ENCODE data around the gene KLHL18. TPM values are rescaled to one million over a fixed set of nuclear protein-coding genes. Genes with fewer than 3 reads are reported as not detected.

Gene KLHL18
- total and polyA plus RNA-seq, 2 of the 4 experiments (the other 2 are of a cell fraction): 29.1 to 76.2 TPM

DNA sequence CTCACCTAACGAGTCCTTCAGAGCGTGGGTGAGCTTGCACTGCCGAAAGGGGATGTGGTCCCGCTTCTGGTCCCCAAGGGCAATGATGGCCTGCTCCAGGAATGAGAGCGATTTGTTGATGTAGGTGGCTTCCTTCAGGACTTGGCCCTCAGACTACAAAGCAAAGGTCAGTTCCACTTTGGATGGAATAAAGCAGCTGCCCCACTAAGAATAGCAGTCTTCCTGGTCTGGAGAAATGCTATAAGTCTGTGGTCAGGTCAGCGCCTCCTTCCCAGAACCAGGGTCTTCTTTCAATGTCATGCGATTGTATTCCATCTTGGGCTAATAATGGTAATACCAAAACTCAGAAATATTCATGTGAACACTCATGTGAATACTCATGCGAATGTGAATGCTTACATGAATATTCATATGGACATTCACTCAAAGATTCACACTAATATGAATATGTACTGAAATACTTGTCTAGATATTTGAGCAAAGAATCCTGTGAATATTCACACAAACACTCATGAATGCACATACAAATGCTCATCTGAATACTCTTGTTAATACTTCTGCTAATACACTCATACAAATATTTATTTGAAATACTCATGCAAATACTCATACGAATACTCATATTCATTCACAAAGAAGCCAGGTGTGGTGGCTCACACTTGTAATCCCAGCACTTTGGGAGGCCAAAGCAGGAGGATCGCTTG is 16.9 kb upstream of the KLHL18 start:
- in situ Hi-C loops (cut with MboI; ENCODE audit: low sequenced_read_pairs) (no loop called here), intact Hi-C loops (cut with micrococcal nuclease) (no loop called here)
- no TSS peak for BruUV-seq (replicated peaks)

More for the DNA sequence above, 16.9 kb upstream of the KLHL18 start:
- H3K27me3 ChIP-seq (ENCODE audit: control insufficient read depth, insufficient read depth, low read length): peaks cover 8% of the 10 kb centered on the region
- H3K79me1 ChIP-seq (ENCODE audit: low read depth in 1 of 2, low read length in 2 of 2): no peaks in the 10 kb centered on the region
- H4K8ac ChIP-seq (ENCODE audit: low read depth in 2 of 2, low read length in 2 of 2): no peak overlapping the region
- no peaks in the 10 kb centered on the region for H4K20me1 ChIP-seq (ENCODE audit: insufficient read depth, low read length)
- WGBS, 2 experiments (ENCODE audit: extremely low coverage in 2 of 2, insufficient read length in 1 of 2): 100% methylated on average over 2 of the region's 10 CpGs; no CpG with 5 or more reads in 1 of the 2 experiments
- 0 out of 2 replicates have a peak overlapping the region, but pooled peaks have one; percentile 6 for H2BK120ac ChIP-seq (ENCODE audit: low read depth, low read length)
- H3K4ac ChIP-seq (ENCODE audit: low read depth, low read length): no peak overlapping the region; the same call in 1 of the 2 replicates
- H3K56ac ChIP-seq (ENCODE audit: extremely low read depth, insufficient read depth, low read length): no peak overlapping the region
- no peak overlapping the region for H2BK15ac ChIP-seq (ENCODE audit: low read depth, low read length)
- H3K23ac ChIP-seq (ENCODE audit: low read depth, low read length): no peak overlapping the region
- H3K9ac ChIP-seq (ENCODE audit: low read depth, low read length): no peak overlapping the region
- H3K14ac ChIP-seq (replicated peaks; ENCODE audit: low read depth, low read length): no peak overlapping the region
- peak overlapping the region; percentile 27 for H2AFZ ChIP-seq (replicated peaks; ENCODE audit: low read length, poor library complexity)
- no peaks in the 10 kb centered on the region for H3K36me3 ChIP-seq (ENCODE audit: control insufficient read depth, insufficient read depth, low read length)
- no peak overlapping the region for H2AK9ac ChIP-seq (replicated peaks; ENCODE audit: low read depth, low read length, poor library complexity)
- no peak overlapping the region for H2BK5ac ChIP-seq (ENCODE audit: low read depth, low read length, poor library complexity, severe bottlenecking)
- no peaks in the 10 kb centered on the region for H3K9me1 ChIP-seq (ENCODE audit: insufficient read depth, low read length)
- H2AK5ac ChIP-seq (ENCODE audit: low read depth, low read length): peak overlapping the region; percentile 62; the same call in 1 of the 2 replicates
- POLR2A ChIA-PET (ENCODE audit: unreplicated experiment): no interaction called here
- no peak overlapping the region for H3K4me2 ChIP-seq (ENCODE audit: low read depth, low read length)
- H3K4me3 ChIP-seq (ENCODE audit: insufficient read depth, low read depth, low read length): no peak overlapping the region
- CTCF ChIA-PET: no interaction called here
- H3K4me1 ChIP-seq (ENCODE audit: control insufficient read depth, insufficient read depth, low read length): peaks cover 6% of the 10 kb centered on the region
- dilution Hi-C loops (cut with HindIII; ENCODE audit: low sequenced_read_pairs, unreplicated experiment): no loop called here
- H4K91ac ChIP-seq (ENCODE audit: insufficient read depth, low read depth, low read length): no peak overlapping the region
- H3K27ac ChIP-seq (ENCODE audit: insufficient read depth, low read length): no peak overlapping the region
- H2BK20ac ChIP-seq (ENCODE audit: low read depth, low read length): 0 out of 2 replicates have a peak overlapping the region, but pooled peaks have one; percentile 7
- TF ChIP-seq CHD1 (IDR thresholded peaks at IDR 0.05; ENCODE audit: low read depth, low read length): no peak
- TF ChIP-seq BHLHE40 (IDR thresholded peaks at IDR 0.05; ENCODE audit: low read depth, low read length): no peak
- TF ChIP-seq CTCF (conservative IDR thresholded peaks at IDR 0.05; ENCODE audit: low read depth, low read length): no peak
- no peak for TF ChIP-seq ELK1 (IDR thresholded peaks at IDR 0.05; ENCODE audit: borderline replicate concordance, low read depth, low read length)
- no peak for TF ChIP-seq RAD21 (IDR thresholded peaks at IDR 0.05; ENCODE audit: low read length)
- TF ChIP-seq MAZ (IDR thresholded peaks at IDR 0.05; ENCODE audit: borderline replicate concordance, low read depth, low read length): no peak
- TF ChIP-seq NFE2L2 (IDR thresholded peaks at IDR 0.05; ENCODE audit: low read depth, low read length): no peak
- TF ChIP-seq MAFK (IDR thresholded peaks at IDR 0.05; ENCODE audit: low read depth, low read length): no peak
- TF ChIP-seq RCOR1 (IDR thresholded peaks at IDR 0.05; ENCODE audit: insufficient replicate concordance, low read length): no peak
- no peak for TF ChIP-seq RFX5 (IDR thresholded peaks at IDR 0.05; ENCODE audit: low read depth, low read length)
- no peak for TF ChIP-seq POLR2A (IDR thresholded peaks at IDR 0.05; ENCODE audit: low read depth, low read length)
- no peak for TF ChIP-seq FOS (IDR thresholded peaks at IDR 0.05; ENCODE audit: low read depth, low read length)
- no peak for TF ChIP-seq USF2 (IDR thresholded peaks at IDR 0.05; ENCODE audit: low read depth, low read length)
- TF ChIP-seq CEBPB (IDR thresholded peaks at IDR 0.05; ENCODE audit: low read depth, low read length): no peak
- no peak for TF ChIP-seq MXI1 (IDR thresholded peaks at IDR 0.05; ENCODE audit: borderline replicate concordance, low read depth, low read length)
- H4K5ac ChIP-seq (ENCODE audit: low read depth, low read length): no peak overlapping the region
- ATAC-seq (ENCODE audit: low read depth) (peak; percentile 15), DNase-seq (peak; percentile 18)
- no peak overlapping the region for H3K18ac ChIP-seq (ENCODE audit: low read depth, low read length)
- no peaks in the 10 kb centered on the region for H3K9me3 ChIP-seq (ENCODE audit: control insufficient read depth, insufficient read depth, low read length)

Measured in IMR-90 (cell line).